Activated CD4-positive, alpha-beta T cell treated with anti-CD3 and anti-CD28 coated beads, Interleukin-2, amount 10 ng/mL, durations not matched to agents 7 days and 5 days (primary cell): ENCODE measurements around the gene KCNF1. TPM values are rescaled to one million over a fixed set of nuclear protein-coding genes. Genes with fewer than 3 reads are reported as not detected.

Source experiments
- CTCF ChIA-PET: fragments of 350-600 bp; sonication (Branson Sonifier 250); formaldehyde crosslinking; loops from one replicate; lab custom pipeline; 2021; ENCODE audit warnings: antibody characterized with exemption; lab: Charles Lee
- POLR2A ChIA-PET: fragments of 350-600 bp; sonication (Branson Sonifier 250); formaldehyde crosslinking; loops from one replicate; lab custom pipeline; 2021; ENCODE audit warnings: antibody characterized with exemption; lab: Charles Lee
- DNase-seq: peaks from one replicate; pipeline ENCODE4 v3.0.0-alpha.2; 2020
- H3K27ac Mint-ChIP-seq: one replicate; pipeline ENCODE4 v1.8.0; 2021; ENCODE audit warnings: mild to moderate bottlenecking, moderate library complexity, mixed read lengths
- H3K27me3 Mint-ChIP-seq: one replicate; pipeline ENCODE4 v1.8.0; 2021; ENCODE audit warnings: mixed read lengths
- H3K36me3 Mint-ChIP-seq: one replicate; pipeline ENCODE4 v1.8.0; 2021; ENCODE audit warnings: low read depth, mixed read lengths
- H3K4me1 Mint-ChIP-seq: one replicate; pipeline ENCODE4 v1.8.0; 2021; ENCODE audit warnings: mixed read lengths
- H3K4me3 Mint-ChIP-seq: one replicate; pipeline ENCODE4 v1.8.0; 2021; ENCODE audit warnings: mild to moderate bottlenecking, moderate library complexity, mixed read lengths
- H3K9me3 Mint-ChIP-seq: one replicate; pipeline ENCODE4 v1.8.0; 2021; ENCODE audit warnings: mixed read lengths
- total RNA-seq, 2 experiments: library from RNA; stranded (reverse); gene quantifications; one replicate each; pipeline ENCODE4 v1.2.3, GENCODE V29; 2021

Gene KCNF1
- total RNA-seq, 2 experiments from 2014 or later = not detected

DNA sequence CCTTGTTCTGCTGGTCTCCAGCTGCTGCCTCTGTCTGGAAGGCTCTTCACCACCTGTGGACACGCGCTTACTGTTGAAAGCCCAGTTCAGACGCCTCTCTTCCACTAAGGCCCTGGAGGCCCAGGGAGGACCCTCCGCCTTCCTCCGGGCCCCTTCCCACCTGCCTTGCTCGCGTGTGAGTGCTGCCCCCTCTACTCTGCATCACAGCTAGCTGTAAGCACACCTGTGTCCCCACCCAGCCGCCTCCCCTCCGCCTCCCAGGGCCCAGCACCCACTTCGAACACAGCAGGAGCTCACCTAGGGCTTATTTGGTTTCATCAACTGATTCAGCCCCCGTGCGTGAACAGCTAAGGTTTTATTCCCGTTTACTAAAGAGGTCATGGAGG is 49.7 kb downstream of the KCNF1 start:
- H3K27ac Mint-ChIP-seq = no peak overlapping the region
- no peaks in the 10 kb centered on the region for H3K36me3 Mint-ChIP-seq
- POLR2A ChIA-PET = no interaction called here
- no peaks in the 10 kb centered on the region for H3K9me3 Mint-ChIP-seq
- no peaks in the 10 kb centered on the region for H3K4me1 Mint-ChIP-seq
- H3K4me3 Mint-ChIP-seq = no peak overlapping the region
- CTCF ChIA-PET = no interaction called here
- peaks cover 25% of the 10 kb centered on the region for H3K27me3 Mint-ChIP-seq
- no peak for DNase-seq

DNA sequence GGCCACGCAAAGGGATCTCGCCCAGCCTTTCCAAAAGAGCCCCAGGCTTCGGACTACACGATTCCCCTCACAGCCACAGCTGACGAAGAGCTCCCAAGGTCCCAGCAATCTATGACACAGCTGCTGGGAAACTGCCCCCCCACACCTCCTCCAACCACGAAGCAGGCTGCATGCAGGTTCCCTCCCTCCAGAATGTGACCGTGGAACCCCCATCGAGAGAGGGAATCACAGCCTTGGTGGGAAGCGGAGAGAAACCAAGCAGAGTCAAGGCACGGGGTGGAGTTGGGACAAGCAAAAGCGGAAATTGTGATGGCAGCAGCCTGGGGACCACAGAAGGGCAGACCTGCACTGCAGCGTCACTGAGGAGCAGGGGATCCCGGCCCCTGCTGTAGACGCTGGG is 50.3 kb downstream of the KCNF1 start:
- Mint-ChIP-seq H3K36me3 (no peaks in the 10 kb centered on the region), H3K27me3 (peaks cover 25% of the 10 kb centered on the region), H3K4me3 (no peak overlapping the region), H3K27ac (no peak overlapping the region), H3K4me1 (no peaks in the 10 kb centered on the region), H3K9me3 (no peaks in the 10 kb centered on the region)
- ChIA-PET CTCF (interaction anchor here (1.0 kb wide), 1 partner anchor 138 kb away, joined by 3 read pairs; no protein-coding TSS in a partner anchor), POLR2A (no interaction called here)
- no peak for DNase-seq

DNA sequence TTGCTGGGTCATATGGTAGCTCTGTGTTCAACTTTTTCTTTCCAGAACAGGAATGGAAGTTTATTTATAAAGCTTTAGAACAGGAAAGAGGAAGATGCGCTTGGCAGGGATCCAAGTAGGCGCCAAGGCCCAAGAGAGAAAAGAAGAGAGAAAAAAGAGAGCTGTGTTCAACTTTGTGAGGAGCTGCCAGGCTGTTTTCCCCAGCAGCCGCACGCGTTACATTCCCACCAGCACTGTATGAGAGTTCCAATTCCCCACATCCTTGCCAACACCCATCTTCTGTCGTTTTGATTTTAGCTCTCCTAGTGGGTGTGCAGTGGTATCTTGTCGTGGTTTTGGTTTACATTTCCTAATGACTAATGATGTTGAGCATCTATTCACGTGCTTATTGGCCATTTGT is 51.4 kb downstream of the KCNF1 start:
- POLR2A ChIA-PET = no interaction called here

More for the DNA sequence above, 51.4 kb downstream of the KCNF1 start:
- Mint-ChIP-seq H3K27ac (no peak overlapping the region), H3K4me1 (no peaks in the 10 kb centered on the region), H3K4me3 (no peak overlapping the region), H3K36me3 (no peaks in the 10 kb centered on the region), H3K9me3 (no peaks in the 10 kb centered on the region), H3K27me3 (peaks cover 20% of the 10 kb centered on the region)
- DNase-seq = no peak
- CTCF ChIA-PET = interaction anchor here (1.2 kb wide), 1 partner anchor 14 kb away, joined by 3 read pairs; no protein-coding TSS in a partner anchor

Other genes with a start within 250 kb of the KCNF1 start
- 10 to 100 TPM; 24.8 to 28.2 TPM for gene NOL10, start 222.0 kb upstream of the KCNF1 start, total RNA-seq
- not detected for gene ATP6V1C2, start 190.3 kb upstream of the KCNF1 start, total RNA-seq
- gene PDIA6, start 99.1 kb upstream of the KCNF1 start, total RNA-seq = 100 to 1,000 TPM; 127 to 136 TPM
- 10 to 100 TPM; 21.6 to 23.4 TPM for gene SLC66A3, start 243.5 kb downstream of the KCNF1 start, total RNA-seq